Astrocyte (in vitro differentiated cells and primary cell): ENCODE data around the gene MYORG. TPM values are rescaled to one million over a fixed set of nuclear protein-coding genes. Genes with fewer than 3 reads are reported as not detected.

Source experiments
- DNase-seq: peaks from one replicate; pipeline ENCODE4 v3.0.0-alpha.2; 2010; ENCODE audit warnings: low read depth
- FAIRE-seq: peaks from 2 replicates; lab custom pipeline; 2011; peaks lifted over from hg19 to GRCh38; lab: Jason Lieb, UNC
- H2AFZ ChIP-seq: 2 replicates; pipeline ENCODE4 v1.6.0; 2012; ENCODE audit warnings: low read depth, low read length, inconsistent platforms
- H3K27ac ChIP-seq: 2 replicates; pipeline ENCODE4 v1.5.1; 2011; ENCODE audit warnings: low read depth, low read length, inconsistent platforms
- H3K27me3 ChIP-seq: 2 replicates; pipeline ENCODE4 v1.6.0; 2011; ENCODE audit warnings: low read length, inconsistent platforms; ENCODE audit not compliant: insufficient read depth
- H3K36me3 ChIP-seq: 2 replicates; pipeline ENCODE4 v1.5.1; 2011; ENCODE audit warnings: low read length, inconsistent platforms; ENCODE audit not compliant: insufficient read depth
- H3K4me1 ChIP-seq: 2 replicates; pipeline ENCODE4 v1.5.1; 2011; ENCODE audit warnings: low read length, inconsistent platforms; ENCODE audit not compliant: insufficient read depth
- H3K4me2 ChIP-seq: 2 replicates; pipeline ENCODE4 v1.6.0; 2012; ENCODE audit warnings: low read length, inconsistent platforms
- H3K4me3 ChIP-seq: 2 replicates; pipeline ENCODE4 v1.5.1; 2011; ENCODE audit warnings: low read depth, mild to moderate bottlenecking, low read length, inconsistent platforms; ENCODE audit not compliant: insufficient read depth
- H3K79me2 ChIP-seq: 2 replicates; pipeline ENCODE4 v1.6.0; 2012; ENCODE audit warnings: mild to moderate bottlenecking, low read length, inconsistent platforms; ENCODE audit not compliant: insufficient read depth
- H3K9ac ChIP-seq: 2 replicates; pipeline ENCODE4 v1.6.0; 2012; ENCODE audit warnings: mild to moderate bottlenecking, low read length, inconsistent platforms
- H3K9me3 ChIP-seq: 2 replicates; pipeline ENCODE4 v1.5.1; 2012; ENCODE audit warnings: low read depth, mild to moderate bottlenecking, low read length, inconsistent platforms; ENCODE audit not compliant: insufficient read depth
- H4K20me1 ChIP-seq: 2 replicates; pipeline ENCODE4 v1.6.0; 2012; ENCODE audit warnings: low read length, inconsistent platforms; ENCODE audit not compliant: insufficient read depth
- H3K27ac Mint-ChIP-seq: one replicate; pipeline ENCODE4 v1.8.0; 2021; ENCODE audit warnings: mild to moderate bottlenecking, mixed read lengths; ENCODE audit not compliant: unreplicated experiment
- H3K27me3 Mint-ChIP-seq: one replicate; pipeline ENCODE4 v1.8.0; 2021; ENCODE audit warnings: low read depth, mixed read lengths; ENCODE audit not compliant: unreplicated experiment
- H3K36me3 Mint-ChIP-seq: one replicate; pipeline ENCODE4 v1.8.0; 2021; ENCODE audit warnings: low read depth, mixed read lengths; ENCODE audit not compliant: unreplicated experiment
- H3K4me1 Mint-ChIP-seq: one replicate; pipeline ENCODE4 v1.8.0; 2021; ENCODE audit warnings: low read depth, mixed read lengths; ENCODE audit not compliant: unreplicated experiment
- H3K4me3 Mint-ChIP-seq: one replicate; pipeline ENCODE4 v1.8.0; 2021; ENCODE audit warnings: mild to moderate bottlenecking, moderate library complexity, mixed read lengths; ENCODE audit not compliant: unreplicated experiment
- H3K9me3 Mint-ChIP-seq: one replicate; pipeline ENCODE4 v1.8.0; 2021; ENCODE audit warnings: mild to moderate bottlenecking, mixed read lengths; ENCODE audit not compliant: unreplicated experiment
- CTCF ChIP-seq: IDR thresholded peaks from 2 replicates; pipeline ENCODE4 v1.5.1; 2011; ENCODE audit warnings: low read depth, mild to moderate bottlenecking, inconsistent platforms, low read length, moderate library complexity; ENCODE audit not compliant: insufficient read depth
- EZH2 ChIP-seq: IDR thresholded peaks from 2 replicates; pipeline ENCODE4 v1.6.1; 2012; ENCODE audit warnings: mild to moderate bottlenecking, low read length, inconsistent platforms; ENCODE audit not compliant: insufficient read depth
- total RNA-seq: library from RNA; stranded (reverse); gene quantifications from 2 replicates; pipeline ENCODE4 v1.2.1, GENCODE V29; 2021

The MYORG gene
- total RNA-seq, 1 donor from 2014 or later = 6.9 TPM

GRCh38 chr9:34400686-34401602, 24.2 kb upstream of the MYORG start:
- no peak overlapping the region for H2AFZ ChIP-seq
- FAIRE-seq (no peak), DNase-seq (no peak)
- no peaks in the 10 kb centered on the region for H3K27me3 Mint-ChIP-seq
- H3K4me1 Mint-ChIP-seq = peaks cover 9% of the 10 kb centered on the region
- H3K4me3 ChIP-seq = no peak overlapping the region
- H3K79me2 ChIP-seq = no peaks in the 10 kb centered on the region
- H3K27me3 ChIP-seq = no peaks in the 10 kb centered on the region
- H3K9me3 Mint-ChIP-seq = no peaks in the 10 kb centered on the region
- no peak overlapping the region for H3K27ac Mint-ChIP-seq
- no peak for TF ChIP-seq CTCF
- TF ChIP-seq EZH2 = no peak
- H3K4me2 ChIP-seq = no peak overlapping the region
- H3K4me3 Mint-ChIP-seq = no peak overlapping the region
- H3K36me3 ChIP-seq = peaks cover 3% of the 10 kb centered on the region
- peaks cover 8% of the 10 kb centered on the region for H3K4me1 ChIP-seq
- H3K36me3 Mint-ChIP-seq = peaks cover 30% of the 10 kb centered on the region
- H4K20me1 ChIP-seq = peaks cover 41% of the 10 kb centered on the region
- no peaks in the 10 kb centered on the region for H3K9me3 ChIP-seq
- H3K27ac ChIP-seq = no peak overlapping the region
- H3K9ac ChIP-seq = no peak overlapping the region

- Mint-ChIP-seq H3K27me3 (no peaks in the 10 kb centered on the region), H3K9me3 (no peaks in the 10 kb centered on the region), H3K36me3 (peaks cover 30% of the 10 kb centered on the region), H3K4me3 (no peak overlapping the region), H3K27ac (no peak overlapping the region), H3K4me1 (peaks cover 3% of the 10 kb centered on the region)
- Histone ChIP-seq H3K27me3 (no peaks in the 10 kb centered on the region), H3K4me1 (peaks cover 1% of the 10 kb centered on the region), H3K36me3 (peaks cover 3% of the 10 kb centered on the region), H3K4me2 (no peak overlapping the region), H3K9me3 (no peaks in the 10 kb centered on the region), H2AFZ (no peak overlapping the region), H3K79me2 (no peaks in the 10 kb centered on the region), H3K4me3 (no peak overlapping the region), H3K9ac (no peak overlapping the region), H4K20me1 (peaks cover 34% of the 10 kb centered on the region), H3K27ac (no peak overlapping the region)
- FAIRE-seq (no peak), DNase-seq (no peak)
- TF ChIP-seq CTCF = no peak
- no peak for TF ChIP-seq EZH2
Measured at GRCh38 chr9:34400275-34400674, 23.6 kb upstream of the MYORG start.

GRCh38 chr9:34399729-34400128, 23.0 kb upstream of the MYORG start:
- no peak for FAIRE-seq
- Histone ChIP-seq H3K36me3 (peaks cover 3% of the 10 kb centered on the region), H4K20me1 (peaks cover 29% of the 10 kb centered on the region), H3K9ac (no peak overlapping the region), H3K27me3 (no peaks in the 10 kb centered on the region), H3K79me2 (no peaks in the 10 kb centered on the region), H3K4me2 (no peak overlapping the region), H2AFZ (no peak overlapping the region), H3K4me1 (no peaks in the 10 kb centered on the region), H3K4me3 (no peak overlapping the region), H3K9me3 (no peaks in the 10 kb centered on the region), H3K27ac (no peak overlapping the region)
- Mint-ChIP-seq H3K4me1 (peaks cover 3% of the 10 kb centered on the region), H3K9me3 (no peaks in the 10 kb centered on the region), H3K4me3 (no peak overlapping the region), H3K36me3 (peaks cover 30% of the 10 kb centered on the region), H3K27me3 (no peaks in the 10 kb centered on the region), H3K27ac (no peak overlapping the region)
- no peak for DNase-seq
- TF ChIP-seq CTCF = no peak
- no peak for TF ChIP-seq EZH2
